Activated naive CD8-positive, alpha-beta T cell treated with anti-CD3 and anti-CD28 coated beads for 36 hours (primary cell): ENCODE measurements around the gene PRX. TPM values are rescaled to one million over a fixed set of nuclear protein-coding genes. Genes with fewer than 3 reads are reported as not detected.
"Not testable (repeated sequence)": the region's sequence is repeated elsewhere in the genome, so short reads cannot be mapped to it uniquely, and the experiment has no call there.

Experiments used
- DNase-seq: peaks from one replicate; pipeline ENCODE4 v3.0.0; 2021
- H3K27ac Mint-ChIP-seq: one replicate; pipeline ENCODE4 v1.8.0; 2022; ENCODE audit warnings: mild to moderate bottlenecking, moderate library complexity, mixed read lengths
- H3K27me3 Mint-ChIP-seq: one replicate; pipeline ENCODE4 v1.8.0; 2022; ENCODE audit warnings: mild to moderate bottlenecking, mixed read lengths
- H3K36me3 Mint-ChIP-seq: one replicate; pipeline ENCODE4 v1.8.0; 2021; ENCODE audit warnings: mild to moderate bottlenecking, mixed read lengths
- H3K4me1 Mint-ChIP-seq: one replicate; pipeline ENCODE4 v1.8.0; 2021; ENCODE audit warnings: mixed read lengths
- H3K4me3 Mint-ChIP-seq: one replicate; pipeline ENCODE4 v1.8.0; 2022; ENCODE audit warnings: mild to moderate bottlenecking, moderate library complexity, mixed read lengths
- H3K9me3 Mint-ChIP-seq: one replicate; pipeline ENCODE4 v1.8.0; 2022; ENCODE audit warnings: mixed read lengths
- total RNA-seq, 2 experiments: library from RNA; stranded (reverse); gene quantifications; one replicate each; pipeline ENCODE4 v1.2.3, GENCODE V29; 2021

Gene PRX
- total RNA-seq, 2 experiments from 2014 or later, result 0.64 to 0.84 TPM

- Mint-ChIP-seq H3K4me1 (peaks cover 22% of the 10 kb centered on the region), H3K27me3 (no peaks in the 10 kb centered on the region), H3K4me3 (peak within 1 kb of the TSS; percentile 94), H3K9me3 (no peaks in the 10 kb centered on the region), H3K27ac (peak within 1 kb of the TSS; percentile 90), H3K36me3 (peaks cover 2% of the 10 kb centered on the region)
- peak; percentile 99 for DNase-seq
These were observed 31.0 kb upstream of the PRX start, which contains the start of gene SERTAD3 for GRCh38 chr19:40444000-40444824. Gene SERTAD3 (minus strand): TSS chr19:40444335. CDS start chr19:40442080, 2,255 bp downstream.

GRCh38 chr19:40443131-40443999 is 30.2 kb upstream of the PRX start:
- peak; percentile 99 for DNase-seq
- H3K27me3 Mint-ChIP-seq, result no peaks in the 10 kb centered on the region
- H3K36me3 Mint-ChIP-seq, result peaks cover 2% of the 10 kb centered on the region
- peak overlapping the region; percentile 96 for H3K27ac Mint-ChIP-seq
- H3K4me3 Mint-ChIP-seq, result peak overlapping the region; percentile 94
- H3K9me3 Mint-ChIP-seq, result no peaks in the 10 kb centered on the region
- H3K4me1 Mint-ChIP-seq, result peaks cover 22% of the 10 kb centered on the region

GRCh38 chr19:40442328-40443130 is 29.4 kb upstream of the PRX start:
- no peaks in the 10 kb centered on the region for H3K27me3 Mint-ChIP-seq
- peak; percentile 25 for DNase-seq
- no peaks in the 10 kb centered on the region for H3K9me3 Mint-ChIP-seq
- peak overlapping the region; percentile 94 for H3K4me3 Mint-ChIP-seq
- peaks cover 2% of the 10 kb centered on the region for H3K36me3 Mint-ChIP-seq
- peak overlapping the region; percentile 96 for H3K27ac Mint-ChIP-seq
- H3K4me1 Mint-ChIP-seq, result peaks cover 22% of the 10 kb centered on the region

DNA sequence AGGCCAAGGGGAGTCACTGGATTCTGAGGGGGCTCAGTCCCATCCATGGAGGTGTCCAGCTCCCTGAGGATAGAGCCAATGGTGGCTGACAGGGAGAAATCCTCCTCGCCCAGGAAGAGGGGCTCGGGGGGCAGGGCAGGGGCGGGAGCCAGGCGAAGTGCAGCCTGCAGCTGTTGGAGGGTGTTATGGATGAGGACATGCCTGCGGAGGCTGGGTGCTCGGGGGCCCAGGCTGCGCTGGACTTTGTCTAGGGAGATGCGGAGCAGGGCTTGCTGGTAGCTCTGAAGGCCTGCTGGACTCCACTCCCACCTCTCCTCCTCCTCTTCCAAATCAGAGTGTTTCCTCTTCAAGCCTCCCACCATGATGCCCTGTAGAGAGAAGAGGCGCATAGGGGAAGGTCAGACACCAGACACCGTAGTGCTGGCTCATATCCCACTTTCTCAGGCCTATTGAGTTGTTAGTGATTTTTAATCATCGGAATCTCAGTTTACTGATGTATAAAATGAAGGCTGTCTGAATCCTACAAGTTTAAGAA is 28.6 kb upstream of the PRX start:
- no peak for DNase-seq
- Mint-ChIP-seq H3K4me1 (peaks cover 22% of the 10 kb centered on the region), H3K27ac (peak overlapping the region; percentile 96), H3K27me3 (no peaks in the 10 kb centered on the region), H3K4me3 (peak overlapping the region; percentile 94), H3K9me3 (no peaks in the 10 kb centered on the region), H3K36me3 (peaks cover 2% of the 10 kb centered on the region)

DNA sequence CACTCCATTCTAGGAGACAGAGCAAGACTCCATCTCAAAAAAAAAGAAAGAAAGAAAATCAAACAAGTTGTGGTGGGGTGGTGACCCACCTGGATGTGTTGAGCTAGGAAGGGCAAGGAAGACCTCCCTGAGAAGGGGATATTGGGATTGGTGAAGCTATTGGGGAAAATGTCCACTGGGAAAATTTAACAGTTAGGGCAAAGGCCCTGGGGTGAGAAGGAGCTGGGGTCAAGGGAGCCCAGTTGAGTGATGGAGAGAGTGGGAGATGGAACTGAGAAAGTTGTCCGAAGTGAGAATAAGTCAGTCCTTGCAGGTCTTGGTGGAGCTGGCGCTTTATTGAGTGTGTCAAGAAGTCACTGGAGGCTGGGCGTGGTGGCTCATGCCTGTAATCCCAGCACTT is 25.1 kb upstream of the PRX start:
- H3K27ac Mint-ChIP-seq, result no peak overlapping the region
- peaks cover 26% of the 10 kb centered on the region for H3K4me1 Mint-ChIP-seq
- no peaks in the 10 kb centered on the region for H3K9me3 Mint-ChIP-seq
- H3K27me3 Mint-ChIP-seq, result no peaks in the 10 kb centered on the region
- DNase-seq, result no peak
- peaks cover 2% of the 10 kb centered on the region for H3K36me3 Mint-ChIP-seq
- no peak overlapping the region for H3K4me3 Mint-ChIP-seq

DNA sequence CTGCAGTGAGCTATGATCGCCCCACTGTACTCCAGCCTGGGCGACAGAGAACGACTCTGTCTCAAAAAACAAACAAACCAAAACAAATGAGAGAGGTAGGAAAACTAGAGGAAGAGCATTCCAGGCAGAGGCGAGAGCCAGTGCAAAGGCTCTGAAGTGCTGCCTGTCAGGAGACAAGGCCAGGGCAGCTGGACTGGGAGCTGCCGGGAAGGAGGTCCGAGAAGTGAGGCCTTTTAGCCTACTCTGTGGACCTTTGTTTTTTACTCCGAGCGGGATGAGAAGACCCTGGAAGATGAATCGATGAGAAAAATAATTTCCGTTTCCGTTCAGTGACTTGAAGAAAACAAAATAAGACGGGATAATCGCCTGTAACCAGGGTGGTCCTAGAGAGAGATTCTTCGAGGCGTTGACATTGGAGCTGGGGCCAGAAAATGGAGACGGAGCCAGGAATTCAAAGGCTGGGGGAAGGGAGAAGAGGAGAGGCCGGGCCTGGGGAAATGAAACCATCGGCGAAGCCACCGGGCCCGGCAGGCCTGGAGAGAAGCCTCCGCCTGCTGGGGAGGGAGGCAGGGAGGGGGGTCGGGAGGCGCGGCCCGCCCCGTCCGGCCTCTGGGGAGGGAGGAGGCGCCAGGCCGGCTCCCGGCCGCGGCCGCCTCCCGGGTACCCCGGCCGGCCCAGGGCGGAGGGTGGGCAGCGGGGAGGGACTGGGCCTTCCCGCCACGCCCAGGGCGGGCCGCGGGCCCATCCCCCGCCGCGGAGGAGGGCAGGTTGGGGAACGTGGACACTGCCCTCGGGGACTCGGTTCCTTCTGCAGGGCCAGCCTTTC is 20.4 kb upstream of the PRX start:
- no peaks in the 10 kb centered on the region for H3K9me3 Mint-ChIP-seq
- H3K36me3 Mint-ChIP-seq, result no peaks in the 10 kb centered on the region
- H3K4me3 Mint-ChIP-seq, result peak overlapping the region; percentile 83
- DNase-seq, result peak; percentile 59
- no peaks in the 10 kb centered on the region for H3K27me3 Mint-ChIP-seq
- H3K27ac Mint-ChIP-seq, result peak overlapping the region; percentile 95
- peaks cover 10% of the 10 kb centered on the region for H3K4me1 Mint-ChIP-seq

- not testable (repeated sequence) for H3K36me3 Mint-ChIP-seq, DNase-seq, H3K9me3 Mint-ChIP-seq, H3K27me3 Mint-ChIP-seq
- Mint-ChIP-seq H3K4me1 (peaks cover 10% of the 10 kb centered on the region), H3K27ac (peak overlapping the region; percentile 95), H3K4me3 (peak overlapping the region; percentile 83)
These were observed 19.6 kb upstream of the PRX start for GRCh38 chr19:40432760-40433159.

DNA sequence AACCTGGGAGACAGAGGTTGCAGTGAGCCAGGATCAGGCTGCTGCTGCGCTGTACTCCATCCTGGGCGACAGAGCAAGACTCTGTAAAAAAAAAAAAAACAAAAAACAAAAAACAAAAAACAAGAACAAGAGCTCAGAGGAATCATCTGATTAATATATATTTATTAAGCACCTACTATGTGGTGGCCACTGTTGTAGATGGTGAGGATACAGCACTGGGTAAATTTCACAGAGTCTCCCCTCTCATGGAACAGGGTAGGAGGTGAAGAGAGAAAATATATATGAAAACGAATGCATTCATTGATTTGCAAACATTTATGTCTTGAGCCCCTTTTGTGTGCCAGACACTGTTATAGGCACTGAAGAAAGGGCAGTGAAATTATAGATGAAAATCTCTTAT is 18.5 kb upstream of the PRX start:
- Mint-ChIP-seq H3K4me1 (peaks cover 10% of the 10 kb centered on the region), H3K9me3 (no peaks in the 10 kb centered on the region)

DNA sequence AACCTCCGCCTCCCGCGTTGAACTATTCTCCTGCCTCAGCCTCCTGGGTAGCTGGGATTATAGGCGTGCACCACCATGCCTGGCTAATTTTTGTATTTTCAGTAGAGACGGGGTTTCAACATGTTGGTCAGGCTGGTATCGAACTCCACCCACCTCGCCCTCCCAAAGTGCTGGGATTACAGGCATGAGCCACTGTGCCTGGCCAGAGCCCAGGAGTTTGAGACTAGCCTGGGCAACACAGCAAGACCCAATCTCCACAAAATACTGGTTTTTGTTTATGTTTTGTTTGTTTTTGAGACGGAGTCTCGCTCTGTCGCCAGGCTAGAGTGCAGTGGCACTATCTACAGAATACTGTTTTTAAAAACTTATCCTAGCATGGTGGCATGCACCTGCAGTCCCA is 17.1 kb upstream of the PRX start:
- not testable (repeated sequence) for DNase-seq, H3K27ac Mint-ChIP-seq, H3K36me3 Mint-ChIP-seq, H3K4me3 Mint-ChIP-seq, H3K27me3 Mint-ChIP-seq, H3K9me3 Mint-ChIP-seq
- peaks cover 14% of the 10 kb centered on the region for H3K4me1 Mint-ChIP-seq

More for the DNA sequence above, 18.5 kb upstream of the PRX start:
- no peaks in the 10 kb centered on the region for H3K27me3 Mint-ChIP-seq
- DNase-seq, result no peak
- H3K36me3 Mint-ChIP-seq, result no peaks in the 10 kb centered on the region
- no peak overlapping the region for H3K27ac Mint-ChIP-seq
- H3K4me3 Mint-ChIP-seq, result no peak overlapping the region

DNA sequence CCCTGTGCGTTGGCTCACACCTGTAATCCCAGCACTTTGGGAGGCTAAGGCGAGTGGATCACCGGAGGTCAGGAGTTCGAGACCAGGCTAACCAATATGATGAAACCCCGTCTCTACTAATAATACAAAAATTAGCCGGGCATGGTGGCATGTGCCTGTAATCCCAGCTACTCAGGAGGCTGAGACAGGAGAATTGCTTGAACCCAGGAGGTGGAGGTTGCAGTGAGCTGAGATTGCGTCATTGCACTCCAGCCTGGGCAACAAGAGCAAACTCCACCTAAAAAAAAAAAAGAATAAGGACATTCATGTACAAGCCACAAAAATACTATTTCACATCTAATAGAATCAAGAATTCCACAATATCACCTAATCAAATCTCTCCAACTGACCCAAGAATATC is 15.0 kb upstream of the PRX start:
- not testable (repeated sequence) for DNase-seq, H3K9me3 Mint-ChIP-seq, H3K4me3 Mint-ChIP-seq, H3K4me1 Mint-ChIP-seq, H3K27ac Mint-ChIP-seq, H3K36me3 Mint-ChIP-seq, H3K27me3 Mint-ChIP-seq

GRCh38 chr19:40425450-40426287 is 12.5 kb upstream of the PRX start, which contains the start of gene SERTAD1:
Gene SERTAD1 (minus strand): TSS chr19:40425992. CDS start chr19:40423546, 2,446 bp downstream.
- peak; percentile 100 for DNase-seq
- Mint-ChIP-seq H3K27ac (peak within 1 kb of the TSS; percentile 93), H3K9me3 (no peaks in the 10 kb centered on the region), H3K36me3 (peaks cover 12% of the 10 kb centered on the region), H3K4me1 (peaks cover 16% of the 10 kb centered on the region), H3K27me3 (peaks cover 3% of the 10 kb centered on the region), H3K4me3 (peak within 1 kb of the TSS; percentile 98)

DNA sequence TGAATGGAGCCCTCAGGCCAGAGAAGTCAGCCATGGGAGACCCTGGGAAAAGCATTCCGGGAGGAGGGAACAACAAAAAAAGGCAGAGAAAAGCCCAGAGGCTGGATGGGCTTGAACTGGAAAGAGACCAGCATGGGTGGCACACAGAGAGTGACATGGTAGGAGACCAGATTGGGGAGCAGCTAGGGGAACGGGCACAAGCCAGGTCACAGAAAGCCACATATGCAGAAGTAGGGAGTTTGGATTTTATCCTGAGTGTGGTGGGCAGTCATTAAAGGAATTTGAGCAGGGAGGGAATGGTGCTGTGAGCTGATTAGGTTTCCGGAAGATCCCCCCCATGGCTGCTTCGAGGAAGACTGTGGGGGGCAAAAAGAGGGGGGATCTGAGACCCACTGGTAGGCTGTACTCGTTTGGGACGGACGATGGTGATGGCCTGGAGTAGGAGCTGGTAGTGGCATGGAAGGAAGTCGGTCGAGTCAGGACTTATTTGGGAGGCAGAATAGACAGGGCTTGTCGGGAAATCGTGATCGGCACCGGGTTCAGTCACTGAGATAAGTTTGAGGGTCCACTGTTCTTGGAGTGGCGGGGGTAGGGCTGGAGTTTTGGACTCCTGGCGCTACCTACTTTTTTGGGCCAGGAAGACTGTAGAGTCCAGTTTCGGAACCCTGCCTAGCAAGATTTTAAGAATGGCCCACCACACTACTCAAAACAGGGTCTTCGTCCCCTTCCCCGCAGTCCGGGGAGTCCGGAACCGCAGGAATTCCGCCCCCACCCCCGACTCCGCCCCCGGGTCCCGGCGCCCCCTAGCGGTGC is 11.7 kb upstream of the PRX start:
- peaks cover 3% of the 10 kb centered on the region for H3K27me3 Mint-ChIP-seq
- peaks cover 12% of the 10 kb centered on the region for H3K36me3 Mint-ChIP-seq
- no peak for DNase-seq
- H3K4me3 Mint-ChIP-seq, result peak overlapping the region; percentile 98
- H3K27ac Mint-ChIP-seq, result peak overlapping the region; percentile 93
- H3K9me3 Mint-ChIP-seq, result no peaks in the 10 kb centered on the region
- H3K4me1 Mint-ChIP-seq, result peaks cover 16% of the 10 kb centered on the region
